HG02870 (cell line): ENCODE measurements around the gene DOCK9.

Experiments used
- ATAC-seq: cut with Tn5 transposase; IDR thresholded peaks from one replicate; pipeline ENCODE4 v1.9.1; 2021; ENCODE audit warnings: mild to moderate bottlenecking, moderate library complexity; ENCODE audit not compliant: unreplicated experiment

DOCK9 gene

GRCh38 chr13:98751367-98751782 lies 226.5 kb downstream of the DOCK9 start:
- ATAC-seq = no peak

- ATAC-seq = no peak
Measured at GRCh38 chr13:98749501-98749900, 228.4 kb downstream of the DOCK9 start.

- ATAC-seq = no peak
Measured at GRCh38 chr13:98746968-98747367, 230.9 kb downstream of the DOCK9 start.
